ENCODE measurements around the gene DNAJC7. TPM values are rescaled to one million over a fixed set of nuclear protein-coding genes. Genes with fewer than 3 reads are reported as not detected.

Gene DNAJC7
- polyA plus RNA-seq (2014; cell fraction: cytosol; rRNA removed) = 159 and 167 TPM in 2 replicates
- 80.4 and 84.3 TPM in 2 replicates for polyA plus RNA-seq (2014; cell fraction: nucleus; rRNA removed)

- peak; percentile 97 for DNase-seq (ENCODE audit: low spot score)
These were observed at the start of gene DNAJC7 for GRCh38 chr17:42016941-42017865. Gene DNAJC7 (minus strand): TSS chr17:42017439. CDS start chr17:42017416, 23 bp downstream.

- DNase-seq (ENCODE audit: low spot score) = no peak
These were observed 48.0 kb upstream of the DNAJC7 start for GRCh38 chr17:42065201-42065600.

GRCh38 chr17:42062681-42063080, 45.4 kb upstream of the DNAJC7 start:
- DNase-seq (ENCODE audit: low spot score) = no peak

GRCh38 chr17:42061646-42062487, 44.6 kb upstream of the DNAJC7 start:
- peak; percentile 41 for DNase-seq (ENCODE audit: low spot score)

- DNase-seq (ENCODE audit: low spot score) = no peak
These were observed 43.0 kb upstream of the DNAJC7 start for GRCh38 chr17:42060231-42060630.

- no peak for DNase-seq (ENCODE audit: low spot score)
These were observed 42.6 kb upstream of the DNAJC7 start for GRCh38 chr17:42059815-42060214.

GRCh38 chr17:42058063-42058462, 40.8 kb upstream of the DNAJC7 start:
- DNase-seq (ENCODE audit: low spot score) = no peak

- no peak for DNase-seq (ENCODE audit: low spot score)
These were observed 39.4 kb upstream of the DNAJC7 start for GRCh38 chr17:42056635-42057034.

GRCh38 chr17:42055496-42055895, 38.3 kb upstream of the DNAJC7 start:
- no peak for DNase-seq (ENCODE audit: low spot score)

- DNase-seq (ENCODE audit: low spot score) = no peak
These were observed 37.8 kb upstream of the DNAJC7 start for GRCh38 chr17:42055027-42055426.

GRCh38 chr17:42053731-42054500, 36.7 kb upstream of the DNAJC7 start:
- DNase-seq (ENCODE audit: low spot score) = no peak

- DNase-seq (ENCODE audit: low spot score) = no peak
These were observed 35.2 kb upstream of the DNAJC7 start for GRCh38 chr17:42052346-42052877.

- DNase-seq (ENCODE audit: low spot score) = no peak
These were observed 34.4 kb upstream of the DNAJC7 start for GRCh38 chr17:42051645-42052044.

- DNase-seq (ENCODE audit: low spot score) = no peak
These were observed 33.8 kb upstream of the DNAJC7 start for GRCh38 chr17:42051013-42051400.

- DNase-seq (ENCODE audit: low spot score) = peak; percentile 70
These were observed 33.3 kb upstream of the DNAJC7 start, which contains the start of gene C17orf113 for GRCh38 chr17:42050393-42051012. Gene C17orf113 (minus strand): TSS chr17:42050601. CDS start chr17:42043376, 7,225 bp downstream.

- no peak for DNase-seq (ENCODE audit: low spot score)
These were observed 32.7 kb upstream of the DNAJC7 start for GRCh38 chr17:42049834-42050392.

GRCh38 chr17:42047343-42047742, 30.1 kb upstream of the DNAJC7 start:
- no peak for DNase-seq (ENCODE audit: low spot score)

- no peak for DNase-seq (ENCODE audit: low spot score)
These were observed 28.5 kb upstream of the DNAJC7 start for GRCh38 chr17:42045719-42046118.

- no peak for DNase-seq (ENCODE audit: low spot score)
These were observed 25.5 kb upstream of the DNAJC7 start for GRCh38 chr17:42042598-42043319.

GRCh38 chr17:42041619-42042018, 24.4 kb upstream of the DNAJC7 start:
- DNase-seq (ENCODE audit: low spot score) = no peak

All from SK-N-DZ (cell line).